Measurements from ENCODE around the gene NCAPG.

GRCh38 chr4:17877661-17878060 is 66.9 kb downstream of the NCAPG start:
- TF ChIP-seq CTCF (IDR thresholded peaks at IDR 0.05), result no peak
- TF ChIP-seq EZH2 (IDR thresholded peaks at IDR 0.05), result no peak
- TF ChIP-seq EZH2phosphoT487 (IDR thresholded peaks at IDR 0.05), result no peak

Data from neural progenitor cell (in vitro differentiated cells).